ENCODE measurements around the gene GCNT2.
"Not testable (repeated sequence)": the region's sequence is repeated elsewhere in the genome, so short reads cannot be mapped to it uniquely, and the experiment has no call there.

The GCNT2 gene

DNA sequence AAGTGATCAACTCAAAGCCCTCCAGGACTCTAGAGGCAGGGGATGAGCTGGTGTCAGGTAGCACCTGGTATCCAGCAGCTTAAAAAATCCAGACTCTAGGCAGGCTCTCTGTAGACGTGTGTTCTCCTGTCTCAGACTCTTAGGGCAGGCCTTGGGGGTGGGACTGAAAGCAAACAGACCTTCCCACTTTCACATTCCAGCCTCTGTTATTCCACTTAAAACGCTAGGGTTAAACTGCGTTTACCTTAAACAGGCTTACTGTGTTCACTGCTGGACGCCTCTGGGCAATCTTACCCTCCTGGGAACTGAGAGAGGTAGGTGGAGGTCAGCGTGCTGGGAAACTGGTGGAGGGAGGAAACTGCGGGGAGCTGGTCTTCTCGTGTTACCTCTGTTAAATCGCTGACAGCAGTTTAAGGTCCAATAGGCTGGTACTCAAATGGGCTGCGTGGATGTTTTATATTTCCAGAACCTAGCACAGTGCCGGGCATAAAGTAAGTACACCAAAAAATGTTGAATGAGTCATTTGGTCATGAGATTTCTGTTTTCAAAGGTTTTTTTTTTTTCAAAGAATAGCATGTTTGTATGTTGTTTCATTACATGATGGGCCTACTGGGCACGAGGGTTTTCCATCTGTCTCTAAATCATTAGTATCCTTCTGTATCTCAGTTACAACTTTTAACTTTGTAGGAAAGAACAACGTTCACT is at the start of gene GCNT2:
Gene GCNT2 (plus strand): TSS at position 248 of the 705 bp plus-strand sequence. CDS start 7,561 bp downstream, outside the sequence.
- no peak for DNase-seq

DNA sequence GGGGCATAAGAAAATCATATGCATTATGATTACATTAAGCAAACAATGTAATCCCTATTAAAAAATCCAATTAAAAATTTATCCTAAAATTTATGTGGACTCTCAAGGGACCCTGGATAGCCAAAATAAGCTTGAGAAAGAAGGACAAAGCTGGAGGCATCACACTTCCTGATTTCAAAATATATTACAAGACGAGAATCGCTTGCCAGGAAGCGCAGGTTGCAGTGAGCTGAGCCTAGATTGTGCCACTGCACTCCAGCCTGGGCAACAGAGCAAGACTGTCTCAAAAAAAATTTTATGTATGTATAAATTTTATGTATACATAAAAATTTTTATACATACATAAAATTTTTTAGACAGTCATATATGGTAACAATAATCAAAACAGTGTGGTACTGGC is 48.5 kb upstream of the GCNT2 start:
- no peak for DNase-seq

DNA sequence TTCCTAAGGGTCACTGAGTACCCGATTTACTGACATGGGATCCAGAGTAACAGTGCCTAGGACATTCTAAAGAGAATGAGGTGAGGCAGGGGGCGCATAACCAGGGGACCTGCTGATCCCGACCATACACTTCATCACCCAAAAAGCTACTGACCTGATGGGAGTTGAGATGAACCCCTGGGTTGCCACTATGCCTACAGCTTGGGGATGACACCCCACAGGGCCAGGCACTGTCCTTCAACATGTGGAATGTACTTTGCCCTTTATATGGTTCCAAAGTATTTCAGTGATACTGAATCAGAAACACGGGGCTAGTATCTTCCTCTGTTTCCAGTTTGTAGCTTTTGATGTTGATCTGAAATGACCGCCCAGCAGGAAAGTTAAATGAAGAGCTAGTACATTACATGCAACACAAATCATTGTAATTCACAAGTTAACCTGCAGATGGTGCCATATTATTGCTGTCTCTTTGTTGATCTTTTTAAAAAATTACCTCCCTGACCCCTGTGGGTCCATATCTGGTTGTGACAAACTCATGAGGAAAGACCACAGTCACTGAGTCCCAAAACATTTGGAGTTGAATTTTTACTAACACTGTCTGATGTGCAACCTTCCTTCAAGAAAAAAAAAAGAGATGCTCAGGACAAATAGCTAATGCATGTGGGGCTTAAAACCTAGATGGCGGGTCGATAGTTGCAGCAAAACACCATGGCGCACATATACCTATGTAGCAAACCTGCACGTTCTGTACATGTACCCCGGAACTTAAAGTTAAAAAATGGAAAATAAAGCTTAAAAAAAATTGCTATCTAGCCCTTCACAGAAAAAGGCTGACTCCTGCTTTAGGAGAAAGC is 42.7 kb upstream of the GCNT2 start:
- peak; percentile 19 for DNase-seq

DNA sequence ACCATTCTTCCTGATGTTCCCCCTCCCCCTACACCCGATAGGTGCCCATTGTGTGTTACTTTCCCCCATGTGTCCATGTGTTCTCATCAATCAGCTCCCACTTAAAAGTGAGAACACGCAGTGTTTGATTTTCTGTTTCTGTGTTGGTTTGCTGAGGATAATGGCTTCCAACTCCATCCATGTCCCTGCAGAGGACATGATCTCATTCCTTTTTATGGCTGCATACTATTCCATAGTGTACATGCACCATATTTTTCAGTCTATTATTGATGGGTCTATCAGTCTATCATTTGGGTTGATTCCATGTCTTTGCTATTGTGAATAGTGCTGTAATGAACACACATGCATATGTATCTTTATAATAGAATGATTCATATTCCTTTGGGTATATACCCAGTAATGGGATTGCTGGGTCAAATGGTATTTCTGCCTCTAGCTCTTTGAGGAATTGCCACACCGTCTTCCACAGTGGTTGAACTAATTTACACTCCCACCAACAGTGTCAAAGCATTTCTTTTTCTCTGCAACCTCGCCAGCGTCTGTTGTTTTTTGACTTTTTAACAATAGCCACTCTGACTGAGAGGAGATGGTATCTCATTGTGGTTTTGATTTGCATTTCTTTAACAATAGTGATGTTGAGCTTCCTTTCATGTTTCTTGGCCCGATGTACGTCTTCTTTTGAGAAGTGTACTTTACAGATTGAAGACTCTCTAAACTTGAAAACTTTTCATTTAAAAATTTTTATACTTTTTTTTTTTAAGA is 41.0 kb upstream of the GCNT2 start:
- DNase-seq = no peak

DNA sequence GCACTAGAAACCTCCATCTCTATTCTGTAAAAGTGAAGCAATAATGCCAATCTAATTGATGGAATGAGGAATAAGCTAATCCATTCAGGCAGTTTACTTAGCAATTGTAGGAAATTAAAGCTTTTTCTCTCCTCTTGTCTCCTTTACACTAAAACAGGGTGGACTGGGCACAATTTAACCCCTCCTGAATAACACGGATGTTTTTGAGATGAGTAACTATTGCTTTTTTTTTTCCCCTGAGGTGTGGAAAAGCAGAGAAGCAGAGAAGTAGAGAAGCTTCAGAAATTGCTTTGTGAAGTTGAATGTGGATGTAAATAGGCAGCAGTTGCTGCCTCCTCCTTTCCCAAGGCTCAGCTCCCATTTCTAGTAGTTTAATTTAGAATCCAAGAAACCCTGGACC is 40.0 kb upstream of the GCNT2 start:
- no peak for DNase-seq

DNA sequence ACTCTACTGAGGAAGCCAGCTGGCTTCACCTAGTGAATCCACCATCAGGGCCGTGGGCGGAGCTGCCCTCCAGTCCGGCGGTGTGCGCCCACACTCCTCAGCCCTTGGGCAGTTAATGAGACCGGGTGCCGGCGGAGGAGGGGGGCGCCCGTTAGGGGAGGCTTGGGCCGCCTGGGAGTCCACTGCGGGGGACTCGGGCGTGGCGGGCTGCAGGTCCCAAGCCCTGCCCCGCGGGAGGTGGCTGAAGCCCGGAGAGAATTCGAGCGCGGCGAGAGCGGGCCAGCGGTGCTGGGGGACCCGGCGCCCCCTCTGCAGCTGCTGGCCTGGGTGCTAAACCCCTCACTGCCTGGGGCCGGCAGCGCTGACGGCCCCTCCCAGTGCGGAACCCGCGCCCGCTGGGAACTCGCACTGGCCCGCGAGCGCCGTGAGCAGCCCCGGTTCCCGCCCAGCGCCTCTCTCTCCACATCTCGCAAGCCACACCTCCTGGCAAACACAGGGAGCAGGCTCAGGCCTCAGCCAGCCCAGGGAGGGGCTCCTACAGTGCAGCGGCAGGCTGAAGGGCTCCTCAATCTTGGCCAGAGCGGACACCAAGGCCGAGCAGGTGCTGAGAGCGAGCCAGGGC is 38.4 kb upstream of the GCNT2 start:
- DNase-seq = no peak

DNA sequence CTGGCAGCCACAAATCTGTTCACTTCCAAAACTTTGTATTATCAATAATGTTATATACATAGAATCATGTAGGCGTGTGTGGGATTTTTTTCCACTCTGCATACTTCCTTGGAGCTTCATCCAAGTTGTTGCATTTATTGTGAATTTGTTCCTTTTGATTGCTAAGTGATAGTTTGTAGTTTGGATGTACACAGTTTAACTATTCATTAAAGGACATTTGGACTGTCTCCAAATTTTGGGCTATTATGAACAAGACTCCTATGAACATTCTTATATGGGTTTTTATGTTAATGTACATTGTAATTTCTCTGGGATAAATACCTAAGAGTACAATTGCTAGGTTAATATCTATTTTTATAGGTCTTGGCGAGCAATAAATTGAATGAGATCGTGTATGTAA is 36.2 kb upstream of the GCNT2 start:
- no peak for DNase-seq

DNA sequence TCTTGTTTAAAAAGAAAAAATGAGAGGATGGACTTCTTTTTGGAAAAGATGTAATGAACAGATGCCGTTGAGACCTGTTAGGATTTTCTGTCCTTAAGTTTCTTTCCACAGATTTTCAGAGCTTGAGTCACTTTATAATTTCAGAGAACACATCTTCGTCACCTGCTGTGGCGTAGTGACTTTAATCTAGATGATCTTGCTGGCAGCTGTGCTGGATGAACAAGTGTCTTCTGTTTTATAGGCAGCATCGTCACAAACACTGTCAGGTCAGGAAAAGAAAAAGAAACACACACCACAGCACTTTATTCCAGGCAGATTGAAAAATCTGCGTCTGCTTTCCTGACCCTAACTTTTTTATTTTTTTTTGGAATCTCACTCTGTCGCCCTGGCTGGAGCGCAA is 35.7 kb upstream of the GCNT2 start:
- no peak for DNase-seq

DNA sequence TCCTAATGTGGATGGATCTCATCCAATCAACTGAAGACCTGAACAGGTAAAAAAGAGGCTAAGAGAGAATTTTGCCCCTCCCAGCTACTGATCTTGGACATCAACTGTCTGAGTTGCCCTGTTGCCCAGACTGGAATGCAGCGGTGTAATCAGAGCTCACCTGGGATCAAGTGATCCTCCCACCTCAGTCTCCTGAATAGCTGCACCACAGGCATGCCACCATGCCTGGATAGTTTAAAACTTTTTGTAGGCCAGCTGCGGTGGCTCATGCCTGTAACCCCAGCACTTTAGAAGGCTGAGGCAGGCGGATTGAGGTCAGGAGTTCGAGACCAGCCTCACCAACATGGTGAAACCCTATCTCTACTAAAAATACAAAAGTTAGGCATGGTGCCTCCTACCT is 34.9 kb upstream of the GCNT2 start:
- no peak for DNase-seq

DNA sequence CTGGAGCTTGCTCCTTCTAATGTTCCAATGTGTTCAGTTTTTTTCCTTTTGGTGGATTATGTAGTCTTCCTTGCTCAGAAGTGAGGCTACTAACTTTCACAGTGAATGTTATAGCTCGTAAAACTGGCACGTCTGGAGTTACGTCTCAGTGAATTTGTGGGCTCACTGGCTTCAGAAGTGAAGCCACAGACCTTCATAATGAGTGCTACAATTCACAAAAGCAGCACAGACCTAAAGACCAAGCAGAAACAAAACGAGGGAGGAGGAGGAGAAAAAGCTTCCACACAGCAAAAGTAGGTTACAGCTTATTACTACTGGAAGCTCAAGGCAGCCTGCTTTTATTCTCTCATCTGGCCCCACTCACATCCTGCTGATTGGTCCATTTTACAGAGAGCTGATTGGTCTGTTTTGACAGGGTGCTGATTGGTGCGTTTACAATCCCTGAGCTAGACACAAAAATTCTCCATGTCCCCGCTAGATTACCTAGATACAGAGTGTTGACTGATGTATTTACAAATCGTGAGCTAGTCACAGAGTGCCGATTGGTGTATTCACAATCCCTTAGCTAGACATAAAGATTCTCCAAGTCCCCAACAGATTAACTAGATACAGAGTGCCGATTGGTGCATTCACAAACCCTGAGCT is 34.1 kb upstream of the GCNT2 start:
- DNase-seq = not testable (repeated sequence)

DNA sequence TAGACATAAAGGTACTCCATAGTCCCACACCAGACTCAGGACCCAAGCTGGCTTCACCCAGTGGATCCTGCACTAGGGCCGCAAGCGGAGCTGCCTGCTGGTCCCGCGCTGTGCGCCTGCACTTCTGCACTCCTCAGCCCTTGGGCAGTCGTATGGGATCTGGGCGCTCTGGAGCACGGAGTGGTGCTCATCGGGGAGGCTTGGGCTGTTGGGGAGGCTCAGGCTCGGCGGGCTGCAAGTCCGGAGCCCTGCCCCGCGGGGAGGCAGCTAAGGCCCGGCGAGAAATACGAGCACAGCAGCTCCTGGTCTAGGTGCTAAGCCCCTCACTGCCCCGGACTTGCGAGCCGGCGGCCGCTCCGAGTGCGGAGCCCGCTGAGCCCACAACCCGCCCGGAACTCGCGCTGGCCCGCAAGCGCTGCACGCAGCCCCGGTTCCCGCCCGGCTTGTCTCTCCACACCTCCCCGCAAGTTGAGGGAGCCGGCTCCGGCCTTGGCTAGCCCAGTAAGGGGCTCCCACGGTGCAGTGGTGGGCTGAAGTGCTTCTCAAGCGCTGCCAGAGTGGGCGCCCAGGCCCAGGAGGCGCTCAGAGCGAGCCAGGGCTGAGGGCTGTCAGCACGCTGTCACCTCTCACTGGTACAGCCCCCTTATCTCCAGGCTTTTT is 33.4 kb upstream of the GCNT2 start:
- DNase-seq = no peak

DNA sequence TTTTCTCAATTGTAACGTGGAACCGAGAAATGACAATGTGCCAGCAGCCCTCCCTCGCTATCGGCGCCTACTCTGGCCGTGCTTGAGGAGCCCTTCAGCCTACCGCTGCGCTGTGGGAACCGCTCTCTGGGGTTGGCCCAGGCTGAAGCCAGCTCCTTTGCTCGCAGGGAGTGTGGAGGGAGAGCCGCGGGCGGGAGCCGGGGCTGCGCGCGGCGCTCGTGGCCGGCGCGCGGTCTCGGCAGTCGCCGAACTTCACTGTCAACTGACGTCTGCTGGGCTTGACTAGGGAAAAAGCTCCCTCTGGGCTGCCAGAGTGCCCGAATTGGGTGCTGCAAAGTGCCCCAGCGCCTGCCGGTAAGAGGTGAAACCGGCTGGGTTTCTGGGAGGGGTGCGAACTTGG is 29.7 kb upstream of the GCNT2 start:
- no peak for DNase-seq

DNA sequence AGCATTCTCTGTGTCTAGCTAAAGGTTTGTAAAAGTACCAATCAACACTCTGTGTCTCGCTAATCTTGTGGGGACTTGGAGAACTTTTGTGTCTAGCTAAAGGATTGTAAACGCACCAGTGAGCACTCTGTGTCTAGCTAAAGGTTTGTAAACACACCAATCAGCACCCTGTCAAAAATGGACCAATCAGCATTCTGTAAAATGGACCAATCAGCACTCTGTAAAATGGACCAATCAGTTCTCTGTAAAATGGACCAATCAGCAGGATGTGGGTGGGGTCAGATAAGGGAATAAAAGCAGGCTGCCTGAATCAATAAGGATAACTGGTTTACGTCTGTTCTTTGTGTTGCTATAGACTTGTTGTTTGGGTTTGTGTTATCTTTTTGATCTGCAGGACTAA is 29.2 kb upstream of the GCNT2 start:
- not testable (repeated sequence) for DNase-seq

DNA sequence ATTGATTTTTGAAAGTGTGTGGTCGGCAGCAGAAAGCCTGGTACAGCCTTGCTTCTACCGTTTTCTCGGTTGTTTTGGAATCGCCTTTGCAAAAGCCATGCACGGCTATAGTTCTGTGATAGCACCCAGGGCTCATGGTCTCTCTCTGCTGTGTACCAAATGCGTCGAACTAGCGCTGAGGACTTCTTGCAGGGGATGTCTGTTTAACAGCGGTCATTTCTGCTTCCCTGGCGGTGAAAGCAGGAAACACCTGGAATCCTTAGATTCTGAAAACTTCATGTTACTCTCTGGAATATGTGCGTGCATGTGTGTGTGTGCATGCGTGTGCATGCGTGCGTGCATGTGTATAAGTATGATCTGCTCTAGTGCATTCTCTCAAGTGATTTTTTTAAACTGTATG is 26.1 kb upstream of the GCNT2 start:
- no peak for DNase-seq

DNA sequence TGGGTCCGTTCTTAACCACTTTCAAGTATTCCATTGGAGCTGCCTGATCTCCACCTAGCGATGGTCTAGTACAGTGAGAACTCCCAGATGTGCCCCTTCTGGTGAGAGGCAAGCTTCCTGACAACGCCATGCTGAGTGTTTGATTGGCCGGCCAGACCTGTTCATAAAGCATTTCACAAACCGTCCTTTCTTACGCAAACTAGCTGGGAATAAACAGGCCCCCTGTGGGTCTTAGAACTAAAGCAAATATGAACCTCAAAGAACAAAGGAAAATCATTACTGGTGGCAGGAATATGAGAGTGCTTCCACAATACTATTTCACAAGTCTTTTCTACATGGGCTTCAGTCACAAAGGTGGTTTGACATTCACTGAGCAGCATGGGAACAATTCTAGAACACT is 15.6 kb upstream of the GCNT2 start:
- DNase-seq = no peak

DNA sequence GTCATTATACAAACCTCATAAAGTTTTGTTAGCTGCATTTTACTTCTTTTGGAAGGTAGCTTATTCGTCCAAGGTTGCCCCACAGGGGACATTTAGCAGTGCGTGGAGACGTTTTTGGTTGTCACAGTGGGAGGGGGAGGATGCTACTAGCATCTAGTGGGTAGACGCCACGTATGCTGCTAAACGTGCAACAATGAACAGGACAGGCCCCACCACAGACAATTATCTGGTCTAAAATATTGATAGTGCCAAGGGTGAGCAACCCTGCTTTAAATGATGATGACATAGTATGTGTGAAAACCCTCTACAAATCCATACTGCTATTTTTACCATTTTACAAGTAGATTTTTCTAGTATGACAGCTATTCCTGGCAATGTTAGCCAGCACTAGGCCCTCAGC is 13.9 kb upstream of the GCNT2 start:
- DNase-seq = no peak

DNA sequence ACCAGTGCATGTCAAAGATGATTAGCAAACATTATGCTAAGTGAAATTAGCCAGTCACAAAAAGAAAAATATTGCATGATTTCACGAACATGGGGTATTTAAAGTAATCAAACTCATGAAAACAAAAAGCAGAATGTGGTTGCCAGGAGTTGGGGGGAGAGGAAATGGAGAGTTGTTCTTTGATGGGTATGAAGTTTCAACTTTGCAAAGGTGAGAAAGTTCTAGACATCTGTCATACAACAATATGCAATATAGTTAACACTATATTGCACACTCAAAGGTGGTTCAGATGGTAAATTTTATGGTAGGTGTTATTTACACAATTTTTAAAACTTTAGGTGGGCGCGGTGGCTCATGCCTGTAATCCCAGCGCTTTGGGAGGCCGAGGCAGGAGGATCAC is 13.4 kb upstream of the GCNT2 start:
- no peak for DNase-seq

DNA sequence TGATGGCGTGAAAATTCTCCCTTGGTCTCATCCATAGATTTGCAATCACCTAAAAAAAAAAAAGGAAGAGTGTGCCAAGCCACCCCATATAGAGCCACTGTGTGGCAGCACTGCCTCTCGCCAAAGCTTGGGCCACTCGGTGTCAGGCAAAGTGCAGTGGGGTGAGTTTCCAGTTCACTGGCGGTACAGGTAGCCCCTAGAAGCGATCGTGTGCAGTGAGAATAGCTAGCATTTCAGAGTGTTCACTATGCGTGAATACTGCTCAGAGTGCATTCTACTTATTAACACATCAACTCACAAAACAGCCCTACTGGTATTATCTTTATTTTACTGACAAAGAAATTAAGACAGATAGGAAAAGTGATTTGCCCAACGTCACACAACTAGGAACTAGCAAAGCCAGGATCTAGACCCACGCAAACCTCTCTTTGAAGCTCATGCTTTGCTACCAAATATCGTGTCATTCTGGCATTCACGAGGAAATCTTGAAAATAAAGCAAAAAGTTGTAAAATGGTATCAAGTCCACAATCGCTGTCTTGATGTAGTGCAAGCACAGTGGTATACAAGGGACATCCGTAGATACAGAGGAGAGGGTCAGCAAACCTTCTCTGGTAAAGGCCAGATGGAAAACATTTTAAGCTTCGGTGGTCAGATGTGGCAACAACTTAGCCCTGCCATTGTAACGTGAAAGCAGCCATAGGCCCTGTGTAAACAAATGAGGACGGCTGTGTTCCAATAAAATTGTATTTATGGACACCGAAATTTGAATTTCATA is 10.4 kb upstream of the GCNT2 start:
- no peak for DNase-seq

DNA sequence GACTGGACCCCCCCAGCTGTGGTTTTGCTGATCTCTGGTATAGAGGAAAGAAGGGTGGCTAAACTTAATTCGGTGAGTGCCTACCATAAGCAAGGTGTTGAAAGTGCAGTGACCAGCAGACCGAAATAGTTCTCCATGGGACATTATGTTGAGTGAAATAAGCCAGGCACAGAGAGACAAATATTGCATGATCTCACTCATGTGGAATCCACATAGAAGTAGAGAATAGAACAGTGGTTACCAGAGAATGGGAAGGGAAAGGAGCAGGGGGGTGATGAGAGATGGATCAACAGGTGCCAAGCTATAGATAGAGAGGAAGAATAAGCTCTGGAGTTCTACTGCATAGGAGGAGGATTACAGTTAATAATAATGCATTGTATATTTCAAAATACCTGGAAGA is 9.7 kb upstream of the GCNT2 start:
- no peak for DNase-seq

DNA sequence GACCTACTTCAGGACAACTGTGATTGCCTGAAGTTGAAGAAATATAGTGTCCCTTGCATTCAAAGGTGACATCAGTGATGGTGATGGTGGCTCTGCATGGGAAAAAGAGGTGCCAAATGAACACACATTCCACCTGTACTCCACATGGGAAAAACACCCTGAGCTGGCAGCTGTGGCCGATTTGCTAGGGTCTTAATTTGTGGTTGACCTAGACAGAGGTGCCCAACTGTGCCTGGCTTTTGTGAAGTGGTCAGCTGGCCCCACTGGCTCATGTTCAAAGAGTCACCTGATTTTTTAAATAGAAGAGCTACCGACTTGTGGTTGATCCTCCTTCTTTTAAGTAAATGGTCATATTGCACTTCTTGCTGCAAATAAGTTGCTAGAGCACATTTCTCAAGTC is 7.6 kb upstream of the GCNT2 start:
- no peak for DNase-seq

DNA sequence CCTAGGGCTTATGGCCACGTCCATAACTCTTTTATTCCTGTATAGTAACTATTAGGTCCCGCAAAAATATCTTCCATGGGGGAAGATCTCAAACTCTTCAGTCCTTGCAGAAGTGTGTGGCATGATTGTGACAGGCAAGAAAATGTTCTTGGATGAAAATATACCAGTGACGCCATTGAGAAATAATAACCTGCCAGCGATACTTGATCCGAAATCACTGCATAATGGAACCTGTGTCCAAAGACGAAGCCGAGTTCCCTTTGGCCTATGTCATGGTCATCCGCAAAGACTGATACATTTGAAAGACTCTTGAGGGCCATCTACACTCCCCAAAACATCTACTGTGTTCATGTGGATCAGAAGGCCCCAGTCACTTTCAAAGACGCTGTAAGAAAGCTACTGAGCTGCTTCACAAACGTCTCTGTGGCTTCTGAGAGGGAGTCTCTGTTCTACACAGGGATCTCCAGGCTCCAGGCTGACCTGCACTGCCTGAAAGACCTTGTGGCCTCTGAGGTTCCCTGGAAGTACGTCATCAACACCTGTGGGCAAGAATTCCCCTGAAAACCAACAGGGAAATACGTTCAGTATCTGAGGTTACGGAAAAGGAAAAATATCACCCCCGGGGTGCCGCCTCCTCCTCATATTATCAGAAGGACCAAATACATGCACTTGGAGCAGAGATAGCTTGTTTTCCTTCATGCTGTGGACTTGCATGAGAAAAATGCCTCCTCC is 6.9 kb upstream of the GCNT2 start:
- no peak for DNase-seq
